HCT116 (cell line): ENCODE measurements around the gene RASL12. TPM values are rescaled to one million over a fixed set of nuclear protein-coding genes. Genes with fewer than 3 reads are reported as not detected.

Experiments
- ATAC-seq: fragments of 200-7000 bp; cut with Tn5 transposase; 2 replicates; pipeline ENCODE4 v1.9.1; 2020; ENCODE audit warnings: mild to moderate bottlenecking, moderate library complexity
- BruUV-seq: library from RNA; stranded (reverse); fragments of 400-500 nt; replicated peaks from 2 replicates; lab custom pipeline; 2021; lab: Mats Ljungman, UMichigan
- CTCF ChIA-PET: fragments of 300-600 bp; sonication (Branson Sonifier 250); formaldehyde crosslinking; loops from one replicate; lab custom pipeline; 2021; ENCODE audit warnings: antibody characterized with exemption; lab: Charles Lee
- POLR2A ChIA-PET: fragments of 300-600, 350-600 bp; sonication (Branson Sonifier 250); formaldehyde crosslinking; loops from one replicate; lab custom pipeline; 2021; ENCODE audit warnings: antibody characterized with exemption; lab: Charles Lee
- RAD21 ChIA-PET, 2 experiments: fragments of 300-600 bp; sonication (Branson Sonifier 250); formaldehyde crosslinking; loops; one replicate each; lab custom pipeline; 2023; ENCODE audit warnings: low total read pairs in 2 of 2; ENCODE audit not compliant: uncharacterized antibody in 2 of 2, unreplicated experiment in 2 of 2, low non-redundant PET in 1 of 2; lab: Charles Lee
- DNase-seq: peaks from one replicate; pipeline ENCODE4 v3.0.0-alpha.2; 2010; ENCODE audit warnings: low read depth, low spot score
- H2AFZ ChIP-seq: fragments of 200-600 bp; shearing (Covaris generic), sonication (generic); 2 replicates; pipeline ENCODE4 v1.6.1; 2017; ENCODE audit warnings: low read depth, mixed run types, mixed read lengths, antibody characterized with exemption, low read length; ENCODE audit not compliant: poor library complexity, severe bottlenecking
- H3K27ac ChIP-seq: 2 replicates; pipeline ENCODE4 v1.5.1; 2012; ENCODE audit warnings: low read depth, low read length
- H3K27me3 ChIP-seq: fragments of 200-600 bp; sonication (generic); 2 replicates; pipeline ENCODE4 v1.6.1; 2016; ENCODE audit warnings: mixed run types, low read length, mixed read lengths; ENCODE audit not compliant: insufficient read depth
- H3K36me3 ChIP-seq, 2 experiments: fragments of 200-500 bp in 1 of 2; fragments of 200-600 bp in 1 of 2; sonication (Bioruptor generic) in 1 of 2; sonication (generic) in 1 of 2; 2 replicates each; pipeline versions ENCODE4 v1.5.1 to v1.6.1; 2014 to 2016; ENCODE audit warnings: low read length in 2 of 2, inconsistent platforms in 1 of 2, mixed read lengths in 1 of 2, mixed run types in 1 of 2; ENCODE audit not compliant: insufficient read depth in 2 of 2, control insufficient read depth in 1 of 2
- H3K4me1 ChIP-seq, 2 experiments: fragments of 200-600 bp in 1 of 2; sonication (generic) in 1 of 2; 2 replicates each; pipeline versions ENCODE4 v1.5.1 to v1.6.1; 2012 to 2017; ENCODE audit warnings: low read length in 2 of 2, inconsistent platforms in 1 of 2, mild to moderate bottlenecking in 1 of 2, mixed read lengths in 1 of 2, mixed run types in 1 of 2, moderate library complexity in 1 of 2; ENCODE audit not compliant: insufficient read depth in 2 of 2, control insufficient read depth in 1 of 2
- H3K4me2 ChIP-seq: fragments of 200-600 bp; sonication (generic); 2 replicates; pipeline ENCODE4 v1.6.1; 2017; ENCODE audit warnings: mixed run types, low read length, mixed read lengths
- H3K4me3 ChIP-seq, 2 experiments: fragments of 200-600 bp in 1 of 2; sonication (generic) in 1 of 2; replicated peaks in 1 of 2; 2 replicates each; pipeline ENCODE4 v1.5.1; 2011 to 2016; ENCODE audit warnings: low read length in 2 of 2, control low read depth in 1 of 2, low read depth in 1 of 2, mild to moderate bottlenecking in 1 of 2, mixed read lengths in 1 of 2, mixed run types in 1 of 2
- H3K79me2 ChIP-seq: fragments of 200-600 bp; sonication (generic); 2 replicates; pipeline ENCODE4 v1.6.1; 2017; ENCODE audit warnings: mild to moderate bottlenecking, mixed run types, low read length, moderate library complexity, mixed read lengths; ENCODE audit not compliant: insufficient read depth
- H3K9ac ChIP-seq: fragments of 200-600 bp; sonication (generic); 2 replicates; pipeline ENCODE4 v1.6.1; 2016; ENCODE audit warnings: low read length, mixed read lengths
- H3K9me2 ChIP-seq: fragments of 200-600 bp; sonication (generic), shearing (Covaris generic); 2 replicates; pipeline ENCODE4 v1.6.1; 2017; ENCODE audit warnings: mixed run types, mild to moderate bottlenecking, moderate library complexity; ENCODE audit not compliant: insufficient read depth
- H3K9me3 ChIP-seq, 2 experiments: fragments of 200-500 bp in 1 of 2; fragments of 200-600 bp in 1 of 2; sonication (Bioruptor generic) in 1 of 2; sonication (generic) in 1 of 2; 2 replicates each; pipeline ENCODE4 v1.6.1; 2014 to 2017; ENCODE audit warnings: low read length in 2 of 2, mixed read lengths in 2 of 2, inconsistent platforms in 1 of 2, low read depth in 1 of 2, mild to moderate bottlenecking in 1 of 2, mixed run types in 1 of 2, moderate library complexity in 1 of 2; ENCODE audit not compliant: control insufficient read depth in 1 of 2, insufficient read depth in 1 of 2
- H4K20me1 ChIP-seq: fragments of 200-600 bp; sonication (generic), shearing (Covaris generic); 2 replicates; pipeline ENCODE4 v1.6.1; 2017; ENCODE audit warnings: mixed run types, mild to moderate bottlenecking, moderate library complexity; ENCODE audit not compliant: insufficient read depth
- ATF3 ChIP-seq: IDR thresholded peaks from 2 replicates; pipeline ENCODE4 v1.6.1; 2012
- CEBPB ChIP-seq: IDR thresholded peaks from 2 replicates; pipeline ENCODE4 v1.6.1; 2012; ENCODE audit warnings: low read depth
- CTCF ChIP-seq, 3 experiments: fragments of 200-600 bp in 1 of 3; sonication (generic) in 1 of 3; IDR thresholded peaks in 2 of 3; conservative IDR thresholded peaks in 1 of 3; 2 replicates each; pipeline ENCODE4 v1.5.1; 2012 to 2017; ENCODE audit warnings: low read depth in 2 of 3, low read length in 2 of 3, antibody characterized with exemption in 1 of 3, borderline replicate concordance in 1 of 3, control low read depth in 1 of 3, mild to moderate bottlenecking in 1 of 3, mixed read lengths in 1 of 3, mixed run types in 1 of 3, moderate library complexity in 1 of 3; ENCODE audit not compliant: insufficient read depth in 1 of 3
- EGR1 ChIP-seq: IDR thresholded peaks from 2 replicates; pipeline ENCODE4 v1.6.1; 2012; ENCODE audit warnings: low read depth
- EZH2 ChIP-seq: fragments of 200-600 bp; sonication (generic); IDR thresholded peaks from 2 replicates; pipeline ENCODE4 v1.6.1; 2017; ENCODE audit warnings: antibody characterized with exemption, mixed run types
- EZH2phosphoT487 ChIP-seq: fragments of 200-600 bp; IDR thresholded peaks from 2 replicates; pipeline ENCODE4 v1.6.1; 2018; ENCODE audit warnings: antibody characterized with exemption, borderline replicate concordance
- JUND ChIP-seq: IDR thresholded peaks from 2 replicates; pipeline ENCODE4 v1.6.1; 2012
- MAX ChIP-seq: IDR thresholded peaks from 2 replicates; pipeline ENCODE4 v1.6.1; 2012
- POLR2A ChIP-seq: IDR thresholded peaks from 2 replicates; pipeline ENCODE4 v1.7.0; 2011; ENCODE audit warnings: borderline replicate concordance; ENCODE audit not compliant: insufficient read depth, insufficient read length; ENCODE audit errors: extremely low read depth
- POLR2AphosphoS5 ChIP-seq: IDR thresholded peaks from 2 replicates; pipeline ENCODE4 v1.6.1; 2011; ENCODE audit warnings: mild to moderate bottlenecking, low read depth, low read length, moderate library complexity
- SIN3A ChIP-seq: IDR thresholded peaks from 2 replicates; pipeline ENCODE4 v1.6.1; 2012; ENCODE audit warnings: low read depth
- SP1 ChIP-seq: IDR thresholded peaks from 2 replicates; pipeline ENCODE4 v1.6.1; 2012; ENCODE audit warnings: low read depth
- SRF ChIP-seq: IDR thresholded peaks from 2 replicates; pipeline ENCODE4 v1.6.1; 2012; ENCODE audit warnings: low read depth
- TCF7L2 ChIP-seq: IDR thresholded peaks from 2 replicates; pipeline ENCODE4 v1.7.0; 2011; ENCODE audit warnings: borderline replicate concordance, inconsistent platforms; ENCODE audit not compliant: insufficient read depth, insufficient read length; ENCODE audit errors: extremely low read depth
- ZBTB33 ChIP-seq: IDR thresholded peaks from 2 replicates; pipeline ENCODE4 v1.6.1; 2011; ENCODE audit warnings: mild to moderate bottlenecking, low read length, moderate library complexity; ENCODE audit not compliant: insufficient replicate concordance; ENCODE audit errors: extremely low read depth
- ZFX ChIP-seq: fragments of 450-650 bp; IDR thresholded peaks from 2 replicates; pipeline ENCODE4 v1.6.1; 2017
- ZNF274 ChIP-seq: fragments of 200-500 bp; sonication (Bioruptor generic); IDR thresholded peaks from 2 replicates; pipeline ENCODE4 v1.6.1; 2014; ENCODE audit warnings: mild to moderate bottlenecking, low read depth, low read length, inconsistent platforms
- intact Hi-C: fragments of 100-400 bp; cut with micrococcal nuclease; formaldehyde crosslinking; loops from 2 replicates; pipeline ENCODE4 v1.10.0; 2022
- total RNA-seq: library from RNA; stranded (reverse); gene quantifications from one replicate; pipeline ENCODE4 v1.2.1, GENCODE V29; 2021; ENCODE audit not compliant: unreplicated experiment
- TF ChIP-seq, protein P1 (sequence below): IDR thresholded peaks from 2 replicates; pipeline ENCODE4 v1.6.1; 2012; ENCODE audit warnings: low read depth

Gene RASL12
- total RNA-seq, 1 experiment from 2014 or later, result 0.25 TPM

DNA sequence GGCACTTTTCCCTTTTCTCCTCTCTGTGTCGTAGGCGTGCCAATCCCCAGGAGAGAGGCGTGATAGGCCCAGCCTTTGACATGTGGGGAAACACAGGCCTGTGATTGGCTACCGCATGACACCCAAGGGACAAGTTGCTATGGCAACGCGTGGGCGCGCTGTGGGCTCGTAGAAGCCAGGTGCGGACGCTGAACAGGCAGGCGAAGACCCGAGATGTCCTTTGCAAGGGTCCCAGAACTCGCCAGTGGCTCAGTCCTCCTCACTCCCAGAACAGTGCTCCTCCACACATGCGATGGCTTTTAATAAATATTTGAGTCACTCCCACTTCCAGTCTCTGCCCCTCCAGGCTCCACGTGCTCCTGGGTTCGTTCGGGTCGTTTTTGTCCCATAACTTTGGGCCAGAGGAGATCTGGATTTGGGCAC lies 18.4 kb downstream of the RASL12 start:
- H3K4me3 ChIP-seq, result no peak overlapping the region; a peak in 1 of 4 replicates
- TF ChIP-seq CTCF (IDR thresholded peaks at IDR 0.05 in 2 of 3, conservative IDR thresholded peaks at IDR 0.05 in 1 of 3; ENCODE audit: borderline replicate concordance in 1 of 3, insufficient read depth in 1 of 3, low read depth in 2 of 3, low read length in 2 of 3), result no peak
- no peak for TF ChIP-seq ZBTB33
- no peak for TF ChIP-seq POLR2A
- no peak for TF ChIP-seq SRF
- no peak for TF ChIP-seq CEBPB
- TF ChIP-seq ATF3, result no peak
- peak; percentile 65 for TF ChIP-seq SP1
- TF ChIP-seq TCF7L2, result no peak
- no peak for TF ChIP-seq ZFX
- no peak for TF ChIP-seq JUND
- no peak for TF ChIP-seq POLR2AphosphoS5
- TF ChIP-seq MAX, result no peak; the same call in 1 of the 2 replicates
- no peak for TF ChIP-seq EZH2phosphoT487
- peak; percentile 84 for TF ChIP-seq EGR1
- TF ChIP-seq SIN3A, result no peak
- TF ChIP-seq EZH2, result no peak
- TF ChIP-seq, protein P1, sequence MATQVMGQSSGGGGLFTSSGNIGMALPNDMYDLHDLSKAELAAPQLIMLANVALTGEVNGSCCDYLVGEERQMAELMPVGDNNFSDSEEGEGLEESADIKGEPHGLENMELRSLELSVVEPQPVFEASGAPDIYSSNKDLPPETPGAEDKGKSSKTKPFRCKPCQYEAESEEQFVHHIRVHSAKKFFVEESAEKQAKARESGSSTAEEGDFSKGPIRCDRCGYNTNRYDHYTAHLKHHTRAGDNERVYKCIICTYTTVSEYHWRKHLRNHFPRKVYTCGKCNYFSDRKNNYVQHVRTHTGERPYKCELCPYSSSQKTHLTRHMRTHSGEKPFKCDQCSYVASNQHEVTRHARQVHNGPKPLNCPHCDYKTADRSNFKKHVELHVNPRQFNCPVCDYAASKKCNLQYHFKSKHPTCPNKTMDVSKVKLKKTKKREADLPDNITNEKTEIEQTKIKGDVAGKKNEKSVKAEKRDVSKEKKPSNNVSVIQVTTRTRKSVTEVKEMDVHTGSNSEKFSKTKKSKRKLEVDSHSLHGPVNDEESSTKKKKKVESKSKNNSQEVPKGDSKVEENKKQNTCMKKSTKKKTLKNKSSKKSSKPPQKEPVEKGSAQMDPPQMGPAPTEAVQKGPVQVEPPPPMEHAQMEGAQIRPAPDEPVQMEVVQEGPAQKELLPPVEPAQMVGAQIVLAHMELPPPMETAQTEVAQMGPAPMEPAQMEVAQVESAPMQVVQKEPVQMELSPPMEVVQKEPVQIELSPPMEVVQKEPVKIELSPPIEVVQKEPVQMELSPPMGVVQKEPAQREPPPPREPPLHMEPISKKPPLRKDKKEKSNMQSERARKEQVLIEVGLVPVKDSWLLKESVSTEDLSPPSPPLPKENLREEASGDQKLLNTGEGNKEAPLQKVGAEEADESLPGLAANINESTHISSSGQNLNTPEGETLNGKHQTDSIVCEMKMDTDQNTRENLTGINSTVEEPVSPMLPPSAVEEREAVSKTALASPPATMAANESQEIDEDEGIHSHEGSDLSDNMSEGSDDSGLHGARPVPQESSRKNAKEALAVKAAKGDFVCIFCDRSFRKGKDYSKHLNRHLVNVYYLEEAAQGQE, result no peak
- no peak for TF ChIP-seq ZNF274
- no peak overlapping the region for H3K9ac ChIP-seq
- ChIA-PET CTCF (interaction anchor here (1.0 kb wide), 1 partner anchor 38 kb away, joined by 3 read pairs; no protein-coding TSS in a partner anchor), RAD21 (no interaction called here), POLR2A (interaction anchor here (0.6 kb wide), 1 partner anchor 15 kb away, joined by 4 read pairs; no protein-coding TSS in a partner anchor)
- no peaks in the 10 kb centered on the region for H3K27me3 ChIP-seq
- no peaks in the 10 kb centered on the region for H3K9me3 ChIP-seq
- peak; percentile 84 for DNase-seq
- no TSS peak for BruUV-seq
- H3K79me2 ChIP-seq, result no peaks in the 10 kb centered on the region
- H3K36me3 ChIP-seq, result no peaks in the 10 kb centered on the region
- ATAC-seq, result peak; percentile 92
- intact Hi-C loops, result no loop called here
- H3K4me2 ChIP-seq, result peak overlapping the region; percentile 53
- H3K27ac ChIP-seq, result no peak overlapping the region
- no peaks in the 10 kb centered on the region for H4K20me1 ChIP-seq
- H2AFZ ChIP-seq, result peak overlapping the region; percentile 30
- H3K9me2 ChIP-seq, result no peaks in the 10 kb centered on the region
- peaks cover 15 to 20% of the 10 kb centered on the region in 2 experiments for H3K4me1 ChIP-seq
